AG10803 (cell line): ENCODE measurements around the gene IRF7.

Experiments used
- DNase-seq: peaks from one replicate; pipeline ENCODE4 v3.0.0; 2010; ENCODE audit warnings: low read depth
- H3K4me3 ChIP-seq: 2 replicates; pipeline ENCODE4 v1.5.1; 2011; ENCODE audit warnings: mild to moderate bottlenecking, low read length, control low read depth
- CTCF ChIP-seq: conservative IDR thresholded peaks from 2 replicates; pipeline ENCODE4 v1.5.1; 2011; ENCODE audit warnings: mild to moderate bottlenecking, low read length, control low read depth, inconsistent platforms

IRF7 gene

GRCh38 chr11:592918-593317 lies 22.8 kb downstream of the IRF7 start:
- no peak for DNase-seq
- H3K4me3 ChIP-seq: no peak overlapping the region
- no peak for TF ChIP-seq CTCF

- no peak for DNase-seq
- H3K4me3 ChIP-seq: no peak overlapping the region
- TF ChIP-seq CTCF: no peak
Observed at GRCh38 chr11:592501-592900, 23.2 kb downstream of the IRF7 start.

GRCh38 chr11:590997-591396 lies 24.8 kb downstream of the IRF7 start:
- DNase-seq: no peak
- no peak overlapping the region for H3K4me3 ChIP-seq
- no peak for TF ChIP-seq CTCF

DNA sequence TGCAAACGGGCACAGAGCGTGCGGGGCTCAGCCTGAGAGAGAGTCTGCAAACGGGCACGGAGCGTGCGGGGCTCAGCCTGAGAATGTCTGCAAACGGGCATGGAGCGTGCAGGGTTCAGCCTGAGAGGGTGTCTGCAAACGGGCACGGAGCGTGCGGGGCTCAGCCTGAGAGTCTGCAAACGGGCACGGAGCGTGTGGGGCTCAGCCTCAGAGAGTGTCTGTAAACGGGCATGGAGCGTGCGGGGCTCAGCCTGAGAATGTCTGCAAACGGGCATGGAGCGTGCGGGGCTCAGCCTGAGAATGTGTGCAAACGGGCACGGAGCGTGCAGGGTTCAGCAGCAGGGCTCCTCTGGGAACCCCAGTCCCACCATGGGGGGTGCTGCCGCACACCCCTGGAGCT lies 26.0 kb downstream of the IRF7 start:
- DNase-seq: no peak

DNA sequence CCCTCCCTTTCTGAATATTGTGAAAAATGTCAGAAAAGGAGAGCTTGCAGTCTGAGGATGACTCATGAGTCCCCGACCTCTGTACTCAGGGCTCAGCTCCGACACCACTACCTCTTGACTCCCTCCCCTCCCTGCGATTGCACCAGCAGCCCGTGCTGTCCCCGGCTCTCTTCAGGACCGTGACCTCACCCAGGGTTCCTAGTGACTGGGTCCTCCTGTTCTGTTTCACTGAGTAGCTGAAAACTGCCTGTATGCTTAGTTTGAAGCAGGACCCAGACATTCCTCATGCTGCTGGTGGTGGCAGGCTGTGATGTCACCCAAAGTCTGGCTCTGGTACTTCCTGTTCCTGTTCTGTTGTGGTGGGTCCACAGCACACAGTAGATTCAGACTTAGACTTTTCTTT lies 27.8 kb downstream of the IRF7 start:
- no peak for TF ChIP-seq CTCF
- DNase-seq: peak; percentile 58
- H3K4me3 ChIP-seq: no peak overlapping the region

More for the DNA sequence above, 26.0 kb downstream of the IRF7 start:
- no peak for TF ChIP-seq CTCF
- H3K4me3 ChIP-seq: no peak overlapping the region

GRCh38 chr11:587546-587945 lies 28.2 kb downstream of the IRF7 start:
- no peak for DNase-seq
- no peak overlapping the region for H3K4me3 ChIP-seq
- no peak for TF ChIP-seq CTCF

DNA sequence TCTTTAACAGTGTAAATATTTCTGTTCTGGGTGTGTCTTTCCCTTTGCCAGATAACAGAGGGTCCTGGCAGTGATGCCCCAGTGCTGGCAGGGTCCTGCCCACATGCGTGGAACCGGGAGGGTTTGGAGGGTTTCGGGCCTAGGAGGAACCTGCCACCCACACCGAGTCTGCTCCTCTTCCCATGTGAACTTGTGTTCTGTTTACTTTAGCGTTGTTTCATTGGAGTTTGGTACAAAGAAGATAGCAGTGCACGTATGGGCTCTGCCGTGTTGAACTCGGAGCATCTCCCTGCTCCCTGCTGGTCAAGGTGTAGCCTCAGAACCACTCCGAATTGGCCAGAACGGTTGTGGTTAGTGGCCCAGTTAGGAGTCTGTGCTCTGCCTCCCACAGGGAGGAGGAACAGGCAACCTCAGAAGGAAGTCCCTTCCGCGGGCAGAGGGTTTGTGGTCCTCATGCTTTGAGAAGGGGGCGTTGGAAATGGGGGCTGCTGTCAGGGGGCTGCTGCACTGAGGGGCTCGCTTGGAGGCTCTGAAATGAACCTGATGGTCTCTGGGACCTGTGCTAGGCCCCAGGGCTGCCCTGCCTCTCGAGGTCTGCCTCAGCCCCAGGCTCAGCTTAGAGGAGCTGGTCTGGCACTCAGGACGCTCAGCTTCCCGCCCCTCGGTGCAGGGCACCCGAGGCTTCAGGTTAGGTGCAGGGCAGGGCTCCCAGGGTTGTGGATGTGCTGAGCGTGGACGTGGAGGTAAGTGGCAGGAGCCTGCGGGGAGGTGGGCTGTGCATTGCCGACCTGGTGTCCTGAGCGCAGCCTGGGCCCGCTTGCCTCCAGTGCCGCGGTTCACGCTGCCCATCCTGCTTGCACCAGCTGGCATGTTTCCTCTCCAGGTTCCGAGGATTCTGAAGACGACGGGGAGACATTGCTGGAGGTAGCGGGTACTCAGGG lies 29.1 kb downstream of the IRF7 start:
- H3K4me3 ChIP-seq: no peak overlapping the region
- TF ChIP-seq CTCF: no peak
- no peak for DNase-seq
